NT2/D1 (cell line): Measurements from ENCODE around the gene MYO1E.

Experiments used
- SUZ12 ChIP-seq: IDR thresholded peaks from 2 replicates; pipeline ENCODE4 v1.6.1; 2011; ENCODE audit not compliant: insufficient read length, insufficient read depth; ENCODE audit errors: extremely low read depth
- YY1 ChIP-seq: IDR thresholded peaks from 2 replicates; pipeline ENCODE4 v1.6.1; 2011; ENCODE audit not compliant: insufficient read length, insufficient read depth
- ZNF274 ChIP-seq: IDR thresholded peaks from 2 replicates; pipeline ENCODE4 v1.6.1; 2011; ENCODE audit warnings: mild to moderate bottlenecking, low read depth, low read length

GRCh38 chr15:59119625-59120024 lies 253.0 kb downstream of the MYO1E start:
- no peak for TF ChIP-seq YY1
- TF ChIP-seq ZNF274, result no peak
- TF ChIP-seq SUZ12, result no peak
